Esophagus mucosa (tissue), 1 donor: ENCODE data around the gene IKZF3. TPM values are rescaled to one million over a fixed set of nuclear protein-coding genes. Genes with fewer than 3 reads are reported as not detected.
"Not testable (repeated sequence)": the region's sequence is repeated elsewhere in the genome, so short reads cannot be mapped to it uniquely, and the experiment has no call there.

Experiments
- ATAC-seq: fragments of 200-7000 bp; cut with Tn5 transposase; one replicate; pipeline ENCODE4 v1.9.1; 2020
- total RNA-seq: library from RNA; stranded (reverse); gene quantifications from one replicate; pipeline ENCODE4 v1.2.4, GENCODE V29; 2023
- donor health status: DM: yes; HTN: yes; CAD: no.

IKZF3 gene
- total RNA-seq: 1.1 TPM

GRCh38 chr17:39863918-39864746 is at the start of gene IKZF3:
TSS of gene IKZF3 (minus strand) at chr17:39864312. CDS start at chr17:39864126, 186 bp downstream.
- ATAC-seq: peak; percentile 77

- no peak for ATAC-seq
These were observed 44.8 kb upstream of the IKZF3 start for GRCh38 chr17:39908789-39909352.

GRCh38 chr17:39904990-39905288 is 40.8 kb upstream of the IKZF3 start:
- no peak for ATAC-seq

- no peak for ATAC-seq
These were observed 39.2 kb upstream of the IKZF3 start for GRCh38 chr17:39903158-39903884.

GRCh38 chr17:39902027-39902426 is 37.9 kb upstream of the IKZF3 start:
- not testable (repeated sequence) for ATAC-seq

DNA sequence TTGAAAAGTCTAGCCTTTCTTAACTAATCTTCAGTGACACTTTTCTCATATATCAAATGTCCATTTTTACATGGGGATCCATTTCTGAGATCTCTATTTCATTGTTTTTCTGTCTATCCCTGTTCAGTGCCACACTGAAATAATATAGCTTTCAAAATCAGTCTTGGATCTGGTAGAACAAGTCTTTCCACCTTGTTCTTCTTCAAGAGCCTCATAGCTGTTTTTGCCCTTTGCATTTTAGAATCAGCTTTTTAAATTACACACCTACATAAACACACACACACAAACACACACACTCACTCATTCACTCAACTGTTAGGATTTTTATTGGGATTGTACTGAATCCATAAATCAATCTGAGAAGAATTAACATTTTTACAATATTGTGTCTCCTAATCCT is 35.1 kb upstream of the IKZF3 start:
- no peak for ATAC-seq

GRCh38 chr17:39898088-39898487 is 34.0 kb upstream of the IKZF3 start:
- ATAC-seq: no peak

DNA sequence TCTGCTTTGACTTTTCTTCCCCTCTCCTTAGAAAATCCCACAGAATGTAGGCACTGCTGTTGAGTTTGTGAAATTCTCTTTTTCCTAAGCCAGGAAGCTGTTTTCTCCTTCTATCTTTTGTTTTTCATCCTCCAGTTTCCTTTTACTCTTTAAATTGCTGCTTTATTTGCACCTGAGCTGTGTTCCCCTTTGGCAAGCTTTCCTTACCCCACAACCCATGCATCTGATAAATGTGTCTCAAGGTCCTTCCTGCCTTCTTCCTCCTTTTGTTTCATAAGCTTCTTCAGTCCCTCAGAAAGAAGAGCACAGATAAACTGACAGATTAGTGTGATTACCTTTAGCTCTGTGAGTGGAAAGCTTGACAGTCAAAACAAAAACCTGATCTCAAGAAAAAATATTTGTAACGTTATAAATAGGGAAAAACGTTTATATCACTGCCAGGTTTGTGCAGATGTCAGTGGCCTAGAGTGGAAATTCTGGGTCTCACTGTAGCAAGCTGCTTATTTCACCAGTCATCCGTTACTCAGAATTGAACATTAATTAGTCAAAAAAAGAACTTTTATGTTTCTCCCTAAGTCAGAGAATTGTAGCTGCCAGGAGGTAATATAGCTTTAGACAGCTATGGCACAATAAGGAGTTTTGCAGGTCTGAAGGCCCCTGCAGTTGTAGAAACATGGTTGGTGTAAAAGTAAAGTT is 30.7 kb upstream of the IKZF3 start:
- ATAC-seq: no peak

DNA sequence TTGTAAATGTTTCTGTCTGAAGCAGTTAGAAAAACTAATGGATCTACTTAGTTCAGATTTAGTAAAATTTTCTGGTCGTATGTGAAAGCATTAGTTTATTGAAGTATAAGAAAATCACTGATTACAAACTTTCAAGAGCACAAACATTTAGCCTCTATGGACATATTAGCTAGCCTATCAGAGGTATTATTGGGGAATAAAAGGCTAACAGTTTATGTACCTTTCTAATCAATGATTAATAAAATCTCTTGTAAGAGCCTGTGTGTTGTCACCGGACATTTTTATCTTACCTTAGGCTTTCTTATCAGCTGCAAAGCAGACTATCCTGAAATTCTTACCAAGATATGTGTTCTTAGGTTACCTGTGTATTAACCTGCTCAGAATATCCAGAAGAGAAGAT is 25.1 kb upstream of the IKZF3 start:
- no peak for ATAC-seq

DNA sequence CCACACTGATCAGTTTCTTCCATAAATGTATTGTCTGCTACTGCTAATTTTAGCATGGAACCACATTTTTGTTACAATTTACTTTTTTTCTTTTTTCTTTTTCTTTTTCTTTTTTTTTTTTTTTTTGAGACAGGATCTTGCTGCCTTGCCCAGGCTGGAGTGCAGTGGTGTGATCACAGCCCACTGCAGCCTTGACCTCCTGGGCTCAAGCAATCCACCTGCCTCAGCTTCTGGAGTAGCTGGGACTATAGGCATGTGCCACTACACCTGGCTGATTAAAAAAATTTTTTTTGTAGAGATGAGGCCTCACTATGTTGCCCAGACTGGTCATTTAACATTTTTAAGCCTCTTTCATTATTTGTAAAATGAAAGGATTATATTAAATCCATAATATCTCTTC is 23.0 kb upstream of the IKZF3 start:
- no peak for ATAC-seq

DNA sequence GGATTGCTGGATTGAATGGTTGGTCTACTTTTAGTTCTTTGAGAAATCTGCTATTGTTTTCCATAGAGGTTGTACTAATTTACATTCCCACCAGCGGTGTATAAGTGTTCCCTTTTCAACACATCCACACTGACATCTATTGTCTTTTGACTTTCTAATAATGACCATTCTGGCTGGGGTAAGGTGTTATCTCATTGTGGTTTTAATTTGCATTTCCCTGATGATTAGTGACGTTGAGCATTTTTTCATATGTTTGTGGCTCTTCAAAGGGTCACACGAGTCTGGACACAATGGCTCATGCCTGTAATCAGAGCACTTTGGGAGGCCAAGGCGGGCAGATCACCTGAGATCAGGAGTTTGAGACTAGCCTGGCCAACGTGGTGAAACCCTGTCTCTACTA is 22.0 kb upstream of the IKZF3 start:
- not testable (repeated sequence) for ATAC-seq

DNA sequence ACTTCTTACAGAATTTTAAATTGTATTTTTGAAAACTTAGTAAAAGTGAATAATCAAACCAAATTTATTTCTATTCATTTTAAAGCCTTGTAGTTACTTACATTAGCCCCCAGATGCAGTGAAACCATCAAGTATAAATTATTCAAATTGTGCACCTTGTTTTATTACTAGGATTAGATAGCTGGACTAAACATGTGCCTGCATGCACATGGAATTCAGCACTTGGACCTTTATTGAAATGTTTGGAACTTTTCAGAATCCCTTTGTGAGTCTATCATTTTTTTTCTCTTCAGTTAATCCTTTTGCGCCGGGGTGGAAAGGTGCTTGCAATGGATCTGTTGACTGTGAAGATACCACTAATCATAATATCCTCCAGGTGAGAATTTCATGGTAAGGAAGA is 8.6 kb upstream of the IKZF3 start:
- no peak for ATAC-seq

DNA sequence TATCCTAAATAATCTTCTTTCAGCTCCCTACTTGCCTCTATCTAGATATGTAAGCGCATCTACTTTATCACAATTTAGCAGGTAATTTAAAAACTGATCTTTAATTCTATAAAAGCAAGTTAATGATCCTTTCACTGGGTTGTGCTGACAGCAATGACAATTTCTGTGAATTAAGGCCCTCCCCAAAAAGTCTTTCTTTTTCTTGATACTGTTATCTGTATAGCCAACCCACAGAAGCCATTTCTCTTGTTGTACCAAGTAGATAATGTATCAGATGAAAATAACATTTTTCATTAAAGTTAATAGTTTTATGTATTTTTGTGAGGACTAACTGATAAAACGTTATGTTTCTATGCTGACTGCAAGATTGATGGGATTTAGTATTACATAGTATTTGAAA is 7.7 kb upstream of the IKZF3 start:
- ATAC-seq: no peak

- no peak for ATAC-seq
These were observed 6.7 kb upstream of the IKZF3 start for GRCh38 chr17:39870776-39871175.

- ATAC-seq: no peak
These were observed 4.4 kb upstream of the IKZF3 start for GRCh38 chr17:39868554-39868942.

GRCh38 chr17:39867880-39868553 is 3.9 kb upstream of the IKZF3 start, which contains the start of gene ZPBP2:
TSS of gene ZPBP2 (plus strand) at chr17:39868202. CDS start at chr17:39868355, 153 bp downstream.
- ATAC-seq: peak; percentile 33

DNA sequence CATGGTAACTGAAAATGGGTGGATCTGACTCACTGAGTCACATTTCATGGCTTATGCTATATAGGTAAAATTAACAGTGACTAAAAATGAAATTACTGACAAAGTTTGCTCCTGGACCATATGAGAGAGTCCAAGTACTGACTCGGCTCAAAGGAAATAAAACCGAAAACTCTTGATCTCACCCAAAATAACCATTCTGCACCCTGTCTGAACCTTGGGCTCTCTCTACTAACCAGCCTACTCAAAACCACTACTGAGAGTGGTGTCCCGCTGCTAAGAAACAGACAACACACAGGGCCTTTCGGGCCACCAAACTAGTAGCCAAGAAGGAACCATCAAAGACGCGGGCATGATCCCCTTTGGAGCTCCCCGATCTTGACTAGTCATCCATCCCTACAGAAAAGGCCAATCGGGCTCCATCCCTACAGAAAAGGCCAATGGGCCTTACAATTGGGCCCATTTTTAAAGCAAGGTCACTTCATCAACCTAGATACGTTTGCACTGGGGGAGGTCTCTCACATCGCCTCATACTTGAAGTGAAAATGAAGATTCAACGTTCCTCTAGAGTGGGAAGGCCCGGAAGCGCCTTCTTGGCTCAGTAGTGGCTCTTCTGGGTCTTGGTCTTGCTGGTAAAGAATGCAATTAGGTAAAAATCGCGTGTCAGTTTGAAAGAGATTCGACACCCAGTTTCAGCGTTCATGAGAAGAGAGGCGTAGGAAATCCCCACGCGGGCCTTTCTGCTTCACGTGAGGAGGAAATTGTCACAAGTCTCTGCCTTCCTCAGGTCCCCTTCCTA is 3.2 kb upstream of the IKZF3 start:
- no peak for ATAC-seq

DNA sequence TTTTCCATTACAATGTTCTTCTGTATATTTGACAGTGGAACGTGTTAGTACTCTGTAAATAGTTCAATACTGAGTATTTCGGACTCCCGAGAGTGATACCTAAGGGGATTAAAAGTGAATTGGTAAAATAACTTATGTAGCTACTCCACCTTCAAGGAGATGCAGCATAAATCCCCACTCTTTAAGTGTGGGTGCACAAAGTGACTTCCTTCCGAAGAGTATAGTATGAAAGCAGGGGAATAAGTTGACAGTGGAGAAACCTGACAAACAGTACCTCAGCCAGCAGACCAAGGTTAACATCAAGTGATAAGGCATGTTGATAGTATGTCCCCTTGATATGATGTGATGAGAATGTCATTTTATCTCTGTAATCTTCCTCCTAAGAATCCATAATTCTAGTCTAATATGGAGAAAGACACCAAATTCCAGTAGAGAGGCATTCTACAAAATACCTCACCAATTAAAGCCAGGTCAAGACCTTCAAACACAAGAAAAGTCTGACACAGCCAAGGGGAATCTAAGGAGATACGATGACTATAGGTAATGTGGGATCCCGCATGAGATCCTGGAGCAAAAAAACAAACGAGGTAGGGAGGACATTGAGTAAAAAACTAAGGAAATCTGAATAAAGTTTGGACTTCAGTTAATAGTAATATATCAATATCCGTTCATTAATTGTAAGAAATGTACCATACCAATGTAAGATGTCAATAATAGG is 2.1 kb upstream of the IKZF3 start:
- no peak for ATAC-seq

DNA sequence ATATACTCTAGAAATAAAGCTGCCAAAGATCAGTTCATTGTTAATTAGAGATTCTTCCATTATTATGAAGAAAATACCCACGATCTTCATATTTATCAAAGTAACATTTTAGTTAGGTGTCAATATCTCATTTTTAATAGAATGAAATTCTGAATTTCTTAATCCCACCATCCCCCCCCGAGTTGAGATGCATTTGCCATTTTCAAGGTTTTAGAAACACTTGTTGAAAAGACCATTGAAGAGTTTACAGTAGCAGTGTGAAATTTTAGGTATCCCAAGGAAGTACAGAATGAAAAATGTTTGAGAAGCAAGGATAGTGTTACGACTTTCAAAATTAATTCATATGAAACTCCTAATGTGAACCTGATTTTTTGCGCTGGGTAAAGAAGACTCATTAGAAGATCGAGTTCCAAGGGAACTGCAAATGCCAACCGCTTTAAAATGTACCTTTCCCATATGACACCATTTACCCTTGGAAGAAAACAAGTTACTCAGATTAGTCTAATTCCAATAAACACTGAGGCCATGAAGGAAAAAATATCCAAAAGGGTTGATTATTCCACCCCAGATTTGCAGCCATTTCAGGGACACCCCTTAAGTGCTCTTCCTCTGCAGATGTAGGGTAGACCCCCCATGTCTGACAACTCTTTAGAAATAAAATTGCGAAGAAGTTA is 731 bp downstream of the IKZF3 start:
- ATAC-seq: no peak

DNA sequence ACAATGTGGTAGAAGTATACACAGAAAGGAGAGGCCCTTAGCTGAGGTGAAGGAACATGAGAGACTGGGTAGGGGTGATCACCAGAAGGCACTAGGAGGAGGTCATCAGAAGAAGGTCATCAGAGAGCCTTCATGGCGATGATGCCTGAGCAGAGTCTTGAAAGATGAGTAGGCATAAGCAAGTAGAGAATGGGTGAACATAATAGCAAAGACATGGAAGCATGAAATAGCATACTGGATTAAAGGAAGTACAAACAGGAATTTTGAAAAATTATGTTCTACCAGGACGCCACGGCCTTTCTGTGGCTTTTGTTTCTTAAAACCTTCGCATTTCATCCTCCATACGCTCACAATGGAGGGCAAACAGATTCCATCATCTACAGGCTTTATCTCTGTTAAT is 2.9 kb downstream of the IKZF3 start:
- no peak for ATAC-seq
